HEK293 (cell line): Measurements from ENCODE around the gene URGCP.

Experiments
- CTCF ChIA-PET: fragments of 350-600 bp; formaldehyde crosslinking; extraction: SDS; loops from one replicate; lab custom pipeline; 2021; ENCODE audit warnings: antibody characterized with exemption; lab: Yijun Ruan, JAX
- POLR2A ChIA-PET: fragments of 300-600 bp; formaldehyde crosslinking; extraction: SDS; loops from one replicate; lab custom pipeline; 2020; ENCODE audit warnings: antibody characterized with exemption, inconsistent platforms; lab: Yijun Ruan, JAX
- H3K27ac ChIP-seq: fragments of 200-500 bp; sonication (Bioruptor generic); 2 replicates; pipeline ENCODE4 v1.5.1; 2014; ENCODE audit warnings: low read depth, low read length, control low read depth, inconsistent platforms; ENCODE audit errors: extremely low read depth
- H3K36me3 ChIP-seq, 2 experiments: fragments of 200-500 bp in 1 of 2; sonication (Bioruptor generic) in 1 of 2; 1 replicate in 1 of 2; 2 replicates in 1 of 2; pipeline ENCODE4 v1.5.1; 2014 to 2017; ENCODE audit warnings: inconsistent platforms in 2 of 2, low read length in 2 of 2; ENCODE audit not compliant: control insufficient read depth in 2 of 2, insufficient read depth in 1 of 2
- H3K4me1 ChIP-seq: fragments of 200-500 bp; sonication (Bioruptor generic); 2 replicates; pipeline ENCODE4 v1.5.1; 2014; ENCODE audit warnings: mild to moderate bottlenecking, low read length, inconsistent platforms; ENCODE audit not compliant: control insufficient read depth, insufficient read depth
- H3K4me3 ChIP-seq: 2 replicates; pipeline ENCODE4 v1.5.1; 2011; ENCODE audit warnings: low read depth, mild to moderate bottlenecking, control low read depth, low read length, moderate library complexity
- H3K9me3 ChIP-seq: fragments of 200-500 bp; sonication (Bioruptor generic); 2 replicates; pipeline ENCODE4 v1.5.1; 2014; ENCODE audit warnings: low read depth, low read length, inconsistent platforms; ENCODE audit not compliant: control insufficient read depth, insufficient read depth
- GLI4 ChIP-seq: fragments of 450-650 bp; formaldehyde crosslinking; IDR thresholded peaks from 2 replicates; pipeline ENCODE4 v1.5.1; 2016; ENCODE audit warnings: missing biosample characterization, missing genetic modification characterization
- PRDM6 ChIP-seq: fragments of 450-650 bp; formaldehyde crosslinking; IDR thresholded peaks from 2 replicates; pipeline ENCODE4 v1.5.1; 2017; ENCODE audit warnings: missing biosample characterization, missing genetic modification characterization
- REST ChIP-seq: fragments of 450-650 bp; formaldehyde crosslinking; IDR thresholded peaks from 2 replicates; pipeline ENCODE4 v1.5.1; 2016; ENCODE audit warnings: missing biosample characterization, missing genetic modification characterization
- TRIM28 ChIP-seq: IDR thresholded peaks from 2 replicates; pipeline ENCODE4 v1.6.1; 2011; ENCODE audit warnings: low read length, control low read depth, borderline replicate concordance
- ZBTB10 ChIP-seq: fragments of 450-650 bp; formaldehyde crosslinking; IDR thresholded peaks from 2 replicates; pipeline ENCODE4 v1.5.1; 2016; ENCODE audit warnings: missing biosample characterization, missing genetic modification characterization
- ZBTB17 ChIP-seq: fragments of 450-650 bp; formaldehyde crosslinking; IDR thresholded peaks from 2 replicates; pipeline ENCODE4 v1.5.1; 2016; ENCODE audit warnings: missing biosample characterization, missing genetic modification characterization
- ZFP69B ChIP-seq: fragments of 450-650 bp; formaldehyde crosslinking; IDR thresholded peaks from 2 replicates; pipeline ENCODE4 v1.5.1; 2016; ENCODE audit warnings: missing biosample characterization, missing genetic modification characterization
- ZIC2 ChIP-seq: fragments of 450-650 bp; formaldehyde crosslinking; IDR thresholded peaks from 2 replicates; pipeline ENCODE4 v1.5.1; 2016; ENCODE audit warnings: missing biosample characterization, missing genetic modification characterization
- ZNF112 ChIP-seq: fragments of 450-650 bp; formaldehyde crosslinking; IDR thresholded peaks from 2 replicates; pipeline ENCODE4 v1.5.0; 2017; ENCODE audit warnings: missing biosample characterization, missing genetic modification characterization
- ZNF133 ChIP-seq: fragments of 450-650 bp; formaldehyde crosslinking; IDR thresholded peaks from 2 replicates; pipeline ENCODE4 v1.5.1; 2016; ENCODE audit warnings: missing biosample characterization, missing genetic modification characterization
- ZNF335 ChIP-seq: fragments of 450-650 bp; formaldehyde crosslinking; conservative IDR thresholded peaks from 2 replicates; pipeline ENCODE4 v1.5.1; 2016; ENCODE audit warnings: missing biosample characterization, missing genetic modification characterization
- ZNF354C ChIP-seq: fragments of 450-650 bp; formaldehyde crosslinking; IDR thresholded peaks from 2 replicates; pipeline ENCODE4 v1.5.1; 2016; ENCODE audit warnings: missing biosample characterization, missing genetic modification characterization, low read depth, borderline replicate concordance
- ZNF514 ChIP-seq: fragments of 450-650 bp; formaldehyde crosslinking; IDR thresholded peaks from 2 replicates; pipeline ENCODE4 v1.5.1; 2016; ENCODE audit warnings: missing biosample characterization, missing genetic modification characterization
- ZNF571 ChIP-seq: fragments of 450-650 bp; formaldehyde crosslinking; IDR thresholded peaks from 2 replicates; pipeline ENCODE4 v1.5.0; 2017; ENCODE audit warnings: missing biosample characterization, missing genetic modification characterization
- ZNF610 ChIP-seq: fragments of 450-650 bp; formaldehyde crosslinking; IDR thresholded peaks from 2 replicates; pipeline ENCODE4 v1.5.1; 2016; ENCODE audit warnings: missing biosample characterization, missing genetic modification characterization, borderline replicate concordance
- ZNF645 ChIP-seq: fragments of 450-650 bp; formaldehyde crosslinking; IDR thresholded peaks from 2 replicates; pipeline ENCODE4; 2016; ENCODE audit warnings: missing biosample characterization, missing genetic modification characterization
- ZNF670 ChIP-seq: fragments of 450-650 bp; formaldehyde crosslinking; IDR thresholded peaks from 2 replicates; pipeline ENCODE4 v1.5.1; 2016; ENCODE audit warnings: missing biosample characterization, missing genetic modification characterization, low read depth
- ZNF692 ChIP-seq: fragments of 450-650 bp; formaldehyde crosslinking; IDR thresholded peaks from 2 replicates; pipeline ENCODE4 v1.5.1; 2016; ENCODE audit warnings: missing biosample characterization, missing genetic modification characterization
- ZNF76 ChIP-seq: fragments of 450-650 bp; formaldehyde crosslinking; IDR thresholded peaks from 2 replicates; pipeline ENCODE4; 2016; ENCODE audit warnings: low read depth, missing biosample characterization, missing genetic modification characterization, borderline replicate concordance
- ZNF776 ChIP-seq: fragments of 450-650 bp; formaldehyde crosslinking; IDR thresholded peaks from 2 replicates; pipeline ENCODE4 v1.5.0; 2017; ENCODE audit warnings: missing biosample characterization, missing genetic modification characterization, borderline replicate concordance
- ZSCAN16 ChIP-seq: fragments of 450-650 bp; formaldehyde crosslinking; IDR thresholded peaks from 2 replicates; pipeline ENCODE4 v1.5.1; 2016; ENCODE audit warnings: missing biosample characterization, missing genetic modification characterization
- ZXDB ChIP-seq: fragments of 450-650 bp; formaldehyde crosslinking; IDR thresholded peaks from 2 replicates; pipeline ENCODE4 v1.5.1; 2016; ENCODE audit warnings: missing biosample characterization, missing genetic modification characterization

Gene URGCP

GRCh38 chr7:43929529-43930457 is 23.4 kb upstream of the URGCP start (continued):
- TF ChIP-seq ZNF776 (tag by site-specific recombination) = no peak

- no peak for TF ChIP-seq ZNF670 (tag by site-specific recombination)
- no peak for TF ChIP-seq PRDM6 (tag by site-specific recombination)
- no peak for TF ChIP-seq ZNF354C
- no peak for TF ChIP-seq GLI4 (tag by site-specific recombination)
- TF ChIP-seq ZFP69B (tag by site-specific recombination) = no peak
- TF ChIP-seq TRIM28 = no peak
- no peak for TF ChIP-seq ZNF610 (tag by site-specific recombination)
- TF ChIP-seq ZNF76 (tag by site-specific recombination) = no peak
- no peak for TF ChIP-seq ZNF645 (tag by site-specific recombination)
- TF ChIP-seq, all 188 proteins: peak for 0
- CTCF ChIA-PET = no interaction called here
- no peak overlapping the region for H3K27ac ChIP-seq
- H3K36me3 ChIP-seq = peaks cover 0 to 4% of the 10 kb centered on the region in 2 experiments; a peak in 1 of 3 replicates
- H3K9me3 ChIP-seq = no peaks in the 10 kb centered on the region
- POLR2A ChIA-PET = no interaction called here
- no peak overlapping the region for H3K4me3 ChIP-seq
- no peaks in the 10 kb centered on the region for H3K4me1 ChIP-seq
These were observed 21.4 kb upstream of the URGCP start for GRCh38 chr7:43927810-43928209.

- POLR2A ChIA-PET = interaction anchor here (0.5 to 1.0 kb wide), 4 partner anchors 12 to 57 kb away, joined by 3 to 5 read pairs (median 3); partner anchors contain the start of genes MRPS24 and URGCP
- CTCF ChIA-PET = interaction anchor here (0.6 kb wide), 1 partner anchor 162 kb away, joined by 3 read pairs; no protein-coding TSS in a partner anchor
- peak overlapping the region; percentile 75; the same call in 1 of the 2 replicates for H3K27ac ChIP-seq
- H3K36me3 ChIP-seq = peaks cover 0 to 4% of the 10 kb centered on the region in 2 experiments; a peak in 1 of 3 replicates
- H3K9me3 ChIP-seq = no peaks in the 10 kb centered on the region
- H3K4me3 ChIP-seq = peak overlapping the region; percentile 66
- no peaks in the 10 kb centered on the region for H3K4me1 ChIP-seq
- TF ChIP-seq ZBTB10 = peak; percentile 78
- no peak for TF ChIP-seq ZBTB17
- TF ChIP-seq ZNF335 = peak; percentile 4
- no peak for TF ChIP-seq ZNF571 (tag by site-specific recombination)
- peak; percentile 66; the same call in 1 of the 2 replicates for TF ChIP-seq ZNF692 (tag by site-specific recombination)
- no peak for TF ChIP-seq ZSCAN16 (tag by site-specific recombination)
- peak; percentile 72 for TF ChIP-seq ZIC2 (tag by site-specific recombination)
- TF ChIP-seq ZNF112 (tag by site-specific recombination) = no peak
- TF ChIP-seq ZNF133 = no peak
- peak; percentile 89 for TF ChIP-seq REST (tag by site-specific recombination)
- TF ChIP-seq ZXDB = peak; percentile 46; the same call in 1 of the 2 replicates
- no peak for TF ChIP-seq ZNF514 (tag by site-specific recombination)
These were observed 20.4 kb upstream of the URGCP start for GRCh38 chr7:43926798-43927123.
